Psoas muscle (tissue), 8 donors: ENCODE data around the gene LRBA. TPM values are rescaled to one million over a fixed set of nuclear protein-coding genes. Genes with fewer than 3 reads are reported as not detected.

ENCODE experiments used
- ATAC-seq, 4 donors: fragments of 200-7000 bp; cut with Tn5 transposase; one replicate each; pipeline ENCODE4 v1.9.1; 2020; ENCODE audit warnings: moderate library complexity in 3 of 4, mild to moderate bottlenecking in 2 of 4
- DNase-seq, 2 donors: peaks; one replicate each; pipeline ENCODE4 v3.0.0-alpha.2; 2020
- H3K27ac ChIP-seq: fragments of 200-600 bp; one replicate; pipeline ENCODE4 v1.8.0; 2022
- H3K27me3 ChIP-seq, 3 donors: fragments of 200-600 bp in 1 of 3; one replicate each; pipeline versions ENCODE4 v1.6.1 to v1.8.0; 2013 to 2022; ENCODE audit warnings: low read length in 2 of 3, mild to moderate bottlenecking in 2 of 3, moderate library complexity in 1 of 3; ENCODE audit not compliant: insufficient read depth in 3 of 3
- H3K36me3 ChIP-seq, 2 donors: fragments of 200-600 bp in 1 of 2; one replicate each; pipeline versions ENCODE4 v1.6.1 to v1.8.0; 2013 to 2022; ENCODE audit warnings: low read depth in 1 of 2, mild to moderate bottlenecking in 1 of 2, moderate library complexity in 1 of 2; ENCODE audit not compliant: insufficient read depth in 1 of 2
- H3K4me1 ChIP-seq: fragments of 200-600 bp; one replicate; pipeline ENCODE4 v1.8.0; 2022
- H3K4me3 ChIP-seq: fragments of 200-600 bp; one replicate; pipeline ENCODE4 v1.8.0; 2022; ENCODE audit warnings: mild to moderate bottlenecking
- H3K9me3 ChIP-seq: fragments of 200-600 bp; one replicate; pipeline ENCODE4 v1.8.0; 2022
- CTCF ChIP-seq: fragments of 200-600 bp; IDR thresholded peaks from one replicate; pipeline ENCODE4 v1.8.0; 2022; ENCODE audit warnings: antibody characterized with exemption
- WGBS, 3 donors: extraction: QIAGEN DNeasy Blood & Tissue Kit; methylation state at CpG; one replicate each; pipeline versions ENCODE4 v1.1.6 to v1.1.7; 2013; 5-methylcytosine and 5-hydroxymethylcytosine counted together
- intact Hi-C, 2 donors: fragments of 100-400 bp; cut with DNase I; formaldehyde crosslinking; loops; one replicate each; pipeline versions ENCODE4 v1.11.0 to v1.14.2; 2022
- polyA plus RNA-seq, 3 donors: library from polyadenylated mRNA; stranded (reverse); fragments of 200-250 nt; gene quantifications; one replicate each; pipeline ENCODE4 v1.2.3, GENCODE V29; 2013
- total RNA-seq, 4 donors: library from RNA; stranded (reverse); fragmentation: NEBNext Ultra II Directional in 2 of 4; extraction: Animal tissue kit (Norgen Biotek cat#: 25700) in 2 of 4; gene quantifications; one replicate each; pipeline versions ENCODE4 v1.2.1 to v1.2.4, GENCODE V29; 2021 to 2023
- donor health status: healthy with polysubstance abuse.
- donor health status: DM: no; HTN: no; CAD: no; lungs with moderate emphysema.
- donor health status: Bipolar disorder and iron deficiency.
- donor health status: healthy.
- donor health status: DM: yes; HTN: yes; CAD: no.
- donor health status: DM: no; HTN: no; CAD: no.
- donor health status: DM: no; HTN: no; CAD: no.
- donor health status: DM: yes; HTN: yes; CAD: no.

The LRBA gene
- total and polyA plus RNA-seq, 7 donors: 2.9 to 10.6 (median 6.4) TPM

- no peak overlapping the region for H3K27ac ChIP-seq
- WGBS, 3 donors: 36 to 53% (median 50%) methylated on average over 2 of the region's 2 CpGs
- no peaks in the 10 kb centered on the region for H3K27me3 ChIP-seq
- no peaks in the 10 kb centered on the region for H3K4me1 ChIP-seq
- ATAC-seq (no peak), DNase-seq (no peak)
- H3K36me3 ChIP-seq: no peaks in the 10 kb centered on the region
- intact Hi-C loops: no loop called here
- H3K9me3 ChIP-seq: no peaks in the 10 kb centered on the region
- H3K4me3 ChIP-seq: no peak overlapping the region
- no peak for TF ChIP-seq CTCF
These were observed 648.5 kb downstream of the LRBA start for GRCh38 chr4:150366487-150366999.

- intact Hi-C loops: no loop called here
- WGBS, 3 donors: 46 to 47% (median 47%) methylated on average over 2 of the region's 2 CpGs
- TF ChIP-seq CTCF: no peak
These were observed 651.1 kb downstream of the LRBA start for GRCh38 chr4:150363721-150364688.

GRCh38 chr4:150358691-150359090, 656.4 kb downstream of the LRBA start:
- no peak overlapping the region for H3K27ac ChIP-seq
- no peak for TF ChIP-seq CTCF
- DNase-seq (no peak), ATAC-seq (no peak)
- H3K4me3 ChIP-seq: no peak overlapping the region
- H3K27me3 ChIP-seq: no peaks in the 10 kb centered on the region
- H3K4me1 ChIP-seq: no peaks in the 10 kb centered on the region
- H3K9me3 ChIP-seq: no peaks in the 10 kb centered on the region
- no peaks in the 10 kb centered on the region for H3K36me3 ChIP-seq
- intact Hi-C loops: no loop called here

More at GRCh38 chr4:150363721-150364688, 651.1 kb downstream of the LRBA start:
- Histone ChIP-seq H3K4me3 (no peak overlapping the region), H3K4me1 (no peaks in the 10 kb centered on the region), H3K36me3 (no peaks in the 10 kb centered on the region), H3K27ac (no peak overlapping the region), H3K9me3 (no peaks in the 10 kb centered on the region), H3K27me3 (no peaks in the 10 kb centered on the region)
- ATAC-seq: no peak
- no peak for DNase-seq

GRCh38 chr4:150357829-150358228, 657.3 kb downstream of the LRBA start:
- no peak for ATAC-seq
- Histone ChIP-seq H3K4me1 (no peaks in the 10 kb centered on the region), H3K9me3 (no peaks in the 10 kb centered on the region), H3K27me3 (no peaks in the 10 kb centered on the region), H3K36me3 (no peaks in the 10 kb centered on the region), H3K4me3 (no peak overlapping the region), H3K27ac (no peak overlapping the region)
- intact Hi-C loops: no loop called here
- TF ChIP-seq CTCF: no peak
- DNase-seq: no peak
- 89 to 96% (median 95%) methylated on average over 1 of the region's 1 CpG for WGBS, 3 donors
